ENCODE results near the gene CXCL16.

CXCL16 gene, protein sequence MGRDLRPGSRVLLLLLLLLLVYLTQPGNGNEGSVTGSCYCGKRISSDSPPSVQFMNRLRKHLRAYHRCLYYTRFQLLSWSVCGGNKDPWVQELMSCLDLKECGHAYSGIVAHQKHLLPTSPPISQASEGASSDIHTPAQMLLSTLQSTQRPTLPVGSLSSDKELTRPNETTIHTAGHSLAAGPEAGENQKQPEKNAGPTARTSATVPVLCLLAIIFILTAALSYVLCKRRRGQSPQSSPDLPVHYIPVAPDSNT

GRCh38 chr17:4739122-4740024 lies at the start of gene CXCL16, which contains the start of gene ZMYND15:
Gene CXCL16 (minus strand): TSS chr17:4739928. CDS start chr17:4739339, 589 bp downstream.
Gene ZMYND15 (plus strand): TSS chr17:4739833. CDS start chr17:4740549, 716 bp downstream.
- H3K4me1 Mint-ChIP-seq = peaks cover 20% of the 10 kb centered on the region
- peak within 1 kb of the TSS; percentile 92 for H3K4me3 Mint-ChIP-seq
- H3K36me3 Mint-ChIP-seq (ENCODE audit: insufficient read depth) = peaks cover 10% of the 10 kb centered on the region
- H3K9me3 Mint-ChIP-seq = no peaks in the 10 kb centered on the region
- H3K27ac Mint-ChIP-seq (ENCODE audit: low read depth) = peak within 1 kb of the TSS; percentile 84
- H3K27me3 Mint-ChIP-seq = peaks cover 46% of the 10 kb centered on the region
- peak; percentile 39 to 50 for DNase-seq (ENCODE audit: low spot score in 2 of 2)
- peak; percentile 58 for ATAC-seq (replicated peaks; ENCODE audit: extremely low read depth, poor library complexity, severe bottlenecking)

- Mint-ChIP-seq H3K4me3 (peak within 1 kb of the TSS; percentile 86), H3K27me3 (peaks cover 30% of the 10 kb centered on the region), H3K27ac (ENCODE audit: low read depth) (peak within 1 kb of the TSS; percentile 84), H3K9me3 (no peaks in the 10 kb centered on the region), H3K36me3 (ENCODE audit: insufficient read depth) (peaks cover 6% of the 10 kb centered on the region), H3K4me1 (peaks cover 30% of the 10 kb centered on the region)
- DNase-seq (ENCODE audit: low spot score in 2 of 2) = no peak
- ATAC-seq (replicated peaks; ENCODE audit: extremely low read depth, poor library complexity, severe bottlenecking) = no peak
Measured at GRCh38 chr17:4788807-4789700, 49.3 kb upstream of the CXCL16 start, which contains the start of gene GLTPD2. Gene GLTPD2 (plus strand): TSS chr17:4788964. CDS start chr17:4789012, 48 bp downstream.

DNA sequence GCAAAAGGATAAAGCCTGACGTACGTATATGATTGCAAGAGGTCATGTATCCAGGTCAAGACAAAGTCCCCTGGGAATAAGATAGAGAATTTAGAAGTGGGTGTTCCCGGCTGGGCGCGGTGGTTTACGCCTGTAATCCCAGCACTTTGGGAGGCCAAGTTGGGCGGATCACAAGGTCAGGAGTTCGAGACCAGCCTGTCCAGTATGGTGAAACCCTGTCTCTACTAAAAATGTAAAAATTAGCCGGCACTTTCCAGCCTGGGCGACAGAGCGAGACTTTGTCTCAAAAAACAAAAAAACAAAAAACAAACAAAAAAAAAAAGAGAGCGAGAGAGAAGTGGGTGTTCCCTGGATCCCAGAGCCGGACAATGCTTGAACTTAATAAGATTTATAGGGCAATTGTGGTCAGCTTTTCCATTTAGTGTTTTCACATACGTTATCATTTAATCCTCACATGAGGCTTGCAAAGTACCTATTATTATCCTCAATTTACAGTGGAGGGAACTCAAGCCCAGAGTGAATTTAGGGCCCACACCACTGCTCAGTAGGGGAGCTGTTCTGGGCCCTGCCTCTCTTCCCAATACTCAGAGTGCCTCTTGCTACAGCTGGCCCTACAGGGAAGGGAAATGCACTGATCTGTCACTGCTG lies 48.6 kb upstream of the CXCL16 start:
- H3K27me3 Mint-ChIP-seq = peaks cover 38% of the 10 kb centered on the region
- DNase-seq (ENCODE audit: low spot score in 2 of 2) = no peak
- peak overlapping the region; percentile 84 for H3K27ac Mint-ChIP-seq (ENCODE audit: low read depth)
- H3K4me1 Mint-ChIP-seq = peaks cover 30% of the 10 kb centered on the region
- peak overlapping the region; percentile 59 for H3K4me3 Mint-ChIP-seq
- no peaks in the 10 kb centered on the region for H3K9me3 Mint-ChIP-seq
- no peak for ATAC-seq (replicated peaks; ENCODE audit: extremely low read depth, poor library complexity, severe bottlenecking)
- H3K36me3 Mint-ChIP-seq (ENCODE audit: insufficient read depth) = peaks cover 6% of the 10 kb centered on the region

GRCh38 chr17:4786516-4786915 lies 46.8 kb upstream of the CXCL16 start:
- Mint-ChIP-seq H3K27me3 (peaks cover 48% of the 10 kb centered on the region), H3K4me3 (no peak overlapping the region), H3K9me3 (no peaks in the 10 kb centered on the region), H3K36me3 (ENCODE audit: insufficient read depth) (peaks cover 6% of the 10 kb centered on the region), H3K27ac (ENCODE audit: low read depth) (no peak overlapping the region), H3K4me1 (peaks cover 37% of the 10 kb centered on the region)
- DNase-seq (ENCODE audit: low spot score in 2 of 2) (no peak), ATAC-seq (replicated peaks; ENCODE audit: extremely low read depth, poor library complexity, severe bottlenecking) (no peak)

- Mint-ChIP-seq H3K36me3 (ENCODE audit: insufficient read depth) (peaks cover 6% of the 10 kb centered on the region), H3K4me1 (peaks cover 33% of the 10 kb centered on the region), H3K27ac (ENCODE audit: low read depth) (no peak within 1 kb of the TSS), H3K4me3 (no peak within 1 kb of the TSS), H3K27me3 (peaks cover 48% of the 10 kb centered on the region), H3K9me3 (no peaks in the 10 kb centered on the region)
- no peak for ATAC-seq (replicated peaks; ENCODE audit: extremely low read depth, poor library complexity, severe bottlenecking)
- no peak for DNase-seq (ENCODE audit: low spot score in 2 of 2)
Measured at GRCh38 chr17:4786106-4786511, 46.4 kb upstream of the CXCL16 start, which contains the start of gene VMO1. Gene VMO1 (minus strand): TSS chr17:4786364. CDS start chr17:4786352, 12 bp downstream.

- Mint-ChIP-seq H3K4me1 (peaks cover 27% of the 10 kb centered on the region), H3K36me3 (ENCODE audit: insufficient read depth) (peaks cover 7% of the 10 kb centered on the region), H3K9me3 (no peaks in the 10 kb centered on the region), H3K4me3 (no peak overlapping the region), H3K27ac (ENCODE audit: low read depth) (no peak overlapping the region), H3K27me3 (peaks cover 53% of the 10 kb centered on the region)
- ATAC-seq (replicated peaks; ENCODE audit: extremely low read depth, poor library complexity, severe bottlenecking) = no peak
- DNase-seq (ENCODE audit: low spot score in 2 of 2) = no peak
Measured at GRCh38 chr17:4785311-4786105, 45.8 kb upstream of the CXCL16 start.

DNA sequence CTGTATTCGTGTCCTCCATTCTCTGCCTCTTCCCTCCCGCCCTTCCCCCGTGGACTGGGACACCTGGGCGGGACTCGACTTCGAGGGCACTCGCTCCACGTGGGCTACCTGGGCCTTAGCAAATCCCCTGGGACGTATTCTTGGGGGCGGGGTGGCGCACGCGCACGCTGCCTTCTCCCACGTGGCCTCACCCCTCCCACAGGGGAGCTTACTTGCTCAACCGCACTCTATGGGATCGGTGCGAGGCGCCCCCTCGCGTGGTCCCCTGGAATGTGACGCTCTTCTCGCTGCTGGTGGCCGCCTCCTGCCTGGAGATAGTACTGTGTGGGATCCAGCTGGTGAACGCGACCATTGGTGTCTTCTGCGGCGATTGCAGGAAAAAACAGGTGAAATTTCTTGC lies 42.9 kb upstream of the CXCL16 start:
- ATAC-seq (replicated peaks; ENCODE audit: extremely low read depth, poor library complexity, severe bottlenecking) (no peak), DNase-seq (ENCODE audit: low spot score in 2 of 2) (no peak)
- no peak overlapping the region for H3K4me3 Mint-ChIP-seq
- peaks cover 2% of the 10 kb centered on the region for H3K36me3 Mint-ChIP-seq (ENCODE audit: insufficient read depth)
- H3K27me3 Mint-ChIP-seq = peaks cover 69% of the 10 kb centered on the region
- peaks cover 24% of the 10 kb centered on the region for H3K4me1 Mint-ChIP-seq
- no peak overlapping the region for H3K27ac Mint-ChIP-seq (ENCODE audit: low read depth)
- no peaks in the 10 kb centered on the region for H3K9me3 Mint-ChIP-seq

DNA sequence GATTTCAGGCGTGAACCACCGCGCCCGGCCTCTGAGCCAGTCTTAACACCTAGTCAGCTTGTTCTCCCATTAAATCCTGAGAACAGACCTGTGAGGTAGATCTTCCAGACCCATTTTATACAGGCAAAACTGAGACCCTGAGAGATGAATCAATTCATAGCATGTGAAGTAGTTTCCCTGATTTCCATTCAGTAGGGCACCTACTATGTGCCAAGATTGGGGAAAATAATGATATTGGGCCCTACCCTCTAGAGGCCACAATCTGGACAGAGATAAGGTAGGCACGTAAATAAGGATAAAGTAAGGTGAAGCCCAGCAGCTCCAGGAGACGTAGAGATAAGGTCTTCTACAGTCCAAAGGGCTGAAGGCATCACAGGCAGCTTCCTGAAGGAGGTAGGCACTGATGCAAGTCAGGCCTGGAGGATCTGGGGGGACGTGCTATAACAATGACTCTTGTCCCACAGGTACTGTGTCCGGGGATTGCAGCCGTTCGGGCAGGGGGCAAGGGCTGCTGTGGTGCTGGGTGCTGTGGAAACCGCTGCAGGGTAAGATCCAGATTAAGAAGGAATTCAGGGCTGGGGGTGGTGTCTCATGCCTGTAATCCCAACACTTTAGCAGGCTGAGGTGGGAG lies 40.7 kb upstream of the CXCL16 start:
- DNase-seq (ENCODE audit: low spot score in 2 of 2) (no peak), ATAC-seq (replicated peaks; ENCODE audit: extremely low read depth, poor library complexity, severe bottlenecking) (no peak)
- no peaks in the 10 kb centered on the region for H3K9me3 Mint-ChIP-seq
- peaks cover 10% of the 10 kb centered on the region for H3K4me1 Mint-ChIP-seq
- H3K4me3 Mint-ChIP-seq = no peak overlapping the region
- H3K36me3 Mint-ChIP-seq (ENCODE audit: insufficient read depth) = peaks cover 2% of the 10 kb centered on the region
- H3K27me3 Mint-ChIP-seq = peaks cover 54% of the 10 kb centered on the region
- H3K27ac Mint-ChIP-seq (ENCODE audit: low read depth) = no peak overlapping the region

- Mint-ChIP-seq H3K4me1 (peaks cover 7% of the 10 kb centered on the region), H3K36me3 (ENCODE audit: insufficient read depth) (peaks cover 2% of the 10 kb centered on the region), H3K27me3 (peaks cover 32% of the 10 kb centered on the region), H3K9me3 (no peaks in the 10 kb centered on the region), H3K27ac (ENCODE audit: low read depth) (no peak overlapping the region), H3K4me3 (no peak overlapping the region)
- ATAC-seq (replicated peaks; ENCODE audit: extremely low read depth, poor library complexity, severe bottlenecking) = no peak
- no peak for DNase-seq (ENCODE audit: low spot score in 2 of 2)
Measured at GRCh38 chr17:4777969-4778760, 38.4 kb upstream of the CXCL16 start.

GRCh38 chr17:4772235-4772613 lies 32.5 kb upstream of the CXCL16 start:
- no peaks in the 10 kb centered on the region for H3K9me3 Mint-ChIP-seq
- DNase-seq (ENCODE audit: low spot score in 2 of 2) (no peak), ATAC-seq (replicated peaks; ENCODE audit: extremely low read depth, poor library complexity, severe bottlenecking) (no peak)
- H3K27ac Mint-ChIP-seq (ENCODE audit: low read depth) = no peak overlapping the region
- no peak overlapping the region for H3K4me3 Mint-ChIP-seq
- peaks cover 14% of the 10 kb centered on the region for H3K27me3 Mint-ChIP-seq
- peaks cover 7% of the 10 kb centered on the region for H3K4me1 Mint-ChIP-seq
- H3K36me3 Mint-ChIP-seq (ENCODE audit: insufficient read depth) = no peaks in the 10 kb centered on the region
